HEK293T (cell line): ENCODE measurements around the gene CFAP58.

ENCODE experiments used
- CTCF ChIA-PET: fragments of 350-600 bp; formaldehyde crosslinking; extraction: SDS; loops from one replicate; lab custom pipeline; 2021; ENCODE audit warnings: antibody characterized with exemption, inconsistent platforms; lab: Yijun Ruan, JAX
- POLR2A ChIA-PET: fragments of 350-600 bp; formaldehyde crosslinking; extraction: SDS; loops from one replicate; lab custom pipeline; 2020; ENCODE audit warnings: antibody characterized with exemption, inconsistent platforms; lab: Yijun Ruan, JAX
- DNase-seq: peaks from one replicate; pipeline ENCODE4 v3.0.0; 2012; ENCODE audit warnings: mixed read lengths; ENCODE audit errors: extremely low spot score
- ARNT ChIP-seq: fragments of 450-650 bp; IDR thresholded peaks from 2 replicates; pipeline ENCODE4 v1.6.1; 2017; ENCODE audit warnings: mild to moderate bottlenecking
- BHLHE40 ChIP-seq: fragments of 450-650 bp; IDR thresholded peaks from 2 replicates; pipeline ENCODE4 v1.6.1; 2016; ENCODE audit warnings: mild to moderate bottlenecking, moderate library complexity, borderline replicate concordance
- CTBP1 ChIP-seq: fragments of 450-650 bp; IDR thresholded peaks from 2 replicates; pipeline ENCODE4 v1.6.1; 2016; ENCODE audit warnings: borderline replicate concordance
- ELF4 ChIP-seq: fragments of 450-650 bp; IDR thresholded peaks from 2 replicates; pipeline ENCODE4 v1.6.1; 2017; ENCODE audit warnings: antibody characterized with exemption
- FOXA1 ChIP-seq: fragments of 450-650 bp; IDR thresholded peaks from 2 replicates; pipeline ENCODE4 v1.6.1; 2016; ENCODE audit warnings: mild to moderate bottlenecking
- FOXK2 ChIP-seq: fragments of 450-650 bp; IDR thresholded peaks from 2 replicates; pipeline ENCODE4 v1.6.1; 2016; ENCODE audit warnings: mild to moderate bottlenecking
- FOXM1 ChIP-seq: fragments of 450-650 bp; IDR thresholded peaks from 2 replicates; pipeline ENCODE4 v1.6.1; 2017; ENCODE audit warnings: mild to moderate bottlenecking, borderline replicate concordance
- HDGF ChIP-seq: fragments of 450-650 bp; IDR thresholded peaks from 2 replicates; pipeline ENCODE4 v1.6.1; 2017; ENCODE audit warnings: antibody characterized with exemption, borderline replicate concordance
- L3MBTL2 ChIP-seq: fragments of 450-650 bp; conservative IDR thresholded peaks from 2 replicates; pipeline ENCODE4 v1.6.1; 2016; ENCODE audit warnings: mild to moderate bottlenecking
- LEF1 ChIP-seq: fragments of 450-650 bp; IDR thresholded peaks from 2 replicates; pipeline ENCODE4 v1.6.1; 2017; ENCODE audit warnings: mild to moderate bottlenecking, borderline replicate concordance
- NFRKB ChIP-seq: fragments of 450-650 bp; IDR thresholded peaks from 2 replicates; pipeline ENCODE4 v1.6.1; 2016; ENCODE audit warnings: mild to moderate bottlenecking, moderate library complexity
- SP1 ChIP-seq: fragments of 450-650 bp; IDR thresholded peaks from 2 replicates; pipeline ENCODE4 v1.6.1; 2017
- SUZ12 ChIP-seq: fragments of 450-650 bp; IDR thresholded peaks from 2 replicates; pipeline ENCODE4 v1.6.1; 2016; ENCODE audit warnings: mild to moderate bottlenecking
- TARDBP ChIP-seq: fragments of 450-650 bp; IDR thresholded peaks from 2 replicates; pipeline ENCODE4 v1.6.1; 2016
- ZNF384 ChIP-seq: fragments of 450-650 bp; IDR thresholded peaks from 2 replicates; pipeline ENCODE4 v1.6.1; 2016
- TF ChIP-seq, protein P1 (sequence below): fragments of 450-650 bp; IDR thresholded peaks from 2 replicates; pipeline ENCODE4 v1.6.1; 2016

Gene CFAP58

DNA sequence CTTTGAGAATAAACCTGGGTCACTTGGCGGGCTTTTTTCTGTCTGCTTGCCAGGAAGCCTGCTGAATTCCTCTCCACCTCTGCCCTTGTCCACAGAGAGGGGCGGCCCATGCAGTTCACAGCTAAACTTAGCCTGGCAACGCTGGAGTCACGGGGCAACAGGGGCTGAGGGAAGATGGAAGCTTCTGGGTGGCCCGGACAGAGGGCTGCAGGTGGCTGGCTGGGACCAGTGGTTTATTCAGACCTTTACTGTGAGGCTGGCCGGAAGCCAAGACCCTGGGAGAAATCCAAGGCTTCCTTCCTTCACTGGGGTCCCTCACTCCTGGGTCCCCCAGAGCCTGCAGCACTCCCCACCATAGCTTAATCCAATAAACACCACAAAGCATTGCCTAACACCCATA, 32.4 kb upstream of the CFAP58 start:
- TF ChIP-seq, protein P1, sequence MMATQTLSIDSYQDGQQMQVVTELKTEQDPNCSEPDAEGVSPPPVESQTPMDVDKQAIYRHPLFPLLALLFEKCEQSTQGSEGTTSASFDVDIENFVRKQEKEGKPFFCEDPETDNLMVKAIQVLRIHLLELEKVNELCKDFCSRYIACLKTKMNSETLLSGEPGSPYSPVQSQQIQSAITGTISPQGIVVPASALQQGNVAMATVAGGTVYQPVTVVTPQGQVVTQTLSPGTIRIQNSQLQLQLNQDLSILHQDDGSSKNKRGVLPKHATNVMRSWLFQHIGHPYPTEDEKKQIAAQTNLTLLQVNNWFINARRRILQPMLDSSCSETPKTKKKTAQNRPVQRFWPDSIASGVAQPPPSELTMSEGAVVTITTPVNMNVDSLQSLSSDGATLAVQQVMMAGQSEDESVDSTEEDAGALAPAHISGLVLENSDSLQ = no peak
- TF ChIP-seq ELF4 = no peak
- no peak for TF ChIP-seq TARDBP
- no peak for TF ChIP-seq ARNT
- TF ChIP-seq FOXA1 = no peak
- no peak for TF ChIP-seq L3MBTL2
- no peak for TF ChIP-seq SP1
- TF ChIP-seq NFRKB = no peak
- no peak for TF ChIP-seq FOXM1
- no peak for TF ChIP-seq HDGF
- TF ChIP-seq LEF1 = no peak
- TF ChIP-seq FOXK2 = no peak
- TF ChIP-seq SUZ12 = no peak
- DNase-seq = no peak
- CTCF ChIA-PET = interaction anchor here (0.9 to 1.5 kb wide), 4 partner anchors 10 to 32 kb away, joined by 3 to 4 read pairs (median 4); partner anchors contain the start of gene CFAP58
- POLR2A ChIA-PET = interaction anchor here (1.2 kb wide), 1 partner anchor 17 kb away, joined by 4 read pairs; the partner anchor contains the start of gene ITPRIP

- POLR2A ChIA-PET = interaction anchor here (1.2 kb wide), 1 partner anchor 16 kb away, joined by 4 read pairs; the partner anchor contains the start of gene ITPRIP
- TF ChIP-seq LEF1 (no peak), NFRKB (no peak), CTBP1 (no peak), ZNF384 (no peak), SP1 (no peak), BHLHE40 (no peak), HDGF (no peak), ELF4 (no peak), FOXK2 (no peak), L3MBTL2 (no peak), FOXM1 (no peak), FOXA1 (no peak), SUZ12 (no peak)
- TF ChIP-seq, protein P1 = no peak
- no peak for DNase-seq
- CTCF ChIA-PET = interaction anchor here (1.1 to 1.5 kb wide), 3 partner anchors 11 to 33 kb away, joined by 3 to 4 read pairs (median 4); no protein-coding TSS in a partner anchor
Measured at GRCh38 chr10:104321725-104322415, 31.8 kb upstream of the CFAP58 start.

DNA sequence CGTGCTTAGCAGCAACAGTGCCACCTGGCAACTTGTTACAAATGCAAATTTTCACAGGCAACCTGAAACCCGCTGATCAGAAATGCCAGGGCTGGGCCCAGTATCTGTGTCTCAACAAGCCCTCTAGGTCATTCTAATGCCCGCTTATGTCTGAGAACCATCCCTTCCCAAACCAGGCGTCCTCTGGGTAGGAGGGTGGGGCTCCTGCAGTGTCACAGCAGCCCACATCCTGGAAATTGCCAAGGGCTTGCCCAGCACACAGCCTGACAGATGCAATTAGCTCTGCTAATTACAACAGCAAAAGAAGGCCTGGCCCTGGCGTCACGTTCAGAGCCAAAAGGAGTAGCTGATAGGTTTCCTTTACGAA, 31.2 kb upstream of the CFAP58 start:
- CTCF ChIA-PET = interaction anchor here (1.1 to 1.5 kb wide), 3 partner anchors 31 to 33 kb away, joined by 3 to 4 read pairs (median 3); partner anchors contain the start of gene CFAP58
- DNase-seq = no peak
- TF ChIP-seq CTBP1 (no peak), L3MBTL2 (no peak), ZNF384 (no peak), SP1 (no peak), ELF4 (no peak), SUZ12 (no peak), NFRKB (no peak), TARDBP (no peak), LEF1 (no peak), HDGF (no peak)
- POLR2A ChIA-PET = no interaction called here

DNA sequence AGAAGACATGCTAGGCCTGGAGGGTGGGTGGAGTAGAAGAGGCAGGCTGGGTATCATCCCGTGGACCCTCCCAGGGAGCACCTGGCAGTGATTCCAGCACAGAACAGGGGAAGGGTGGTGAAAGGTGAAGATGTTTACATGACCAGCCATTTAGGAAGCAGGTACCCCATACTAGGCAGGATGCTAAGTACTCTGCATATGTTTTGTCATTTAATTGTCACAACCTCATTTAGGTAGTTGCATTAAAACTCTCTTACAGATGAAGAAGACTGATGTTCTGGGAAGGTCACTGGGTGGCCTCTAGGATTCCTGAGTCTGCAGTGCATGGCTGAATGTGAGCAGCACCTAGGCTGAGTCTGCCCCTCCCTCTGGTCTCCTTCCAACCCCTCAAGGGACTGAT, 30.5 kb upstream of the CFAP58 start:
- no peak for TF ChIP-seq L3MBTL2
- TF ChIP-seq HDGF = no peak
- ChIA-PET CTCF (interaction anchor here (1.1 kb wide), 1 partner anchor 30 kb away, joined by 3 read pairs; the partner anchor contains the start of gene CFAP58), POLR2A (no interaction called here)
- DNase-seq = no peak

DNA sequence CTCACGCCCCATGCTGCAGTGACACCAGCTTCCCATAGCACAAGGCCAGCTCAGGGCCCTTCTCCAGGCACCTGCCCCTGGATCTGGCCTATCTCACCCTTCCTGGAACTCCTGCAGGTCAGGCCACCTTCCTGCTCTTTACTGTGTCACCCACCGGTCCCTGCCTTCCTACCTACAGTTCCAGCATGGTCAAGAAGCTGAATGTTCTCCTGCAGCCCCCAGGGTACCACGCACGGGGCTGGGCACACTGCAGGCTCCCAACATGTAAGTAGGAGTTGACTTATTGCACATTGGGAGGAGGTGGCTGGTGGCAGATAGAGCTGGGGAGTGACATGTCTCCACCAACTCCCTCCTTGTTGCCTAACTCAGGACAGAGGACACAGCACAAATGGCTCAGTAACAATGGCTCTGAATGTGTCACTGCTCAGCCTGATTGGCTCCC, 29.9 kb upstream of the CFAP58 start:
- CTCF ChIA-PET = no interaction called here
- no peak for TF ChIP-seq ARNT
- TF ChIP-seq ELF4 = no peak
- TF ChIP-seq, protein P1 = no peak
- TF ChIP-seq BHLHE40 = no peak
- no peak for TF ChIP-seq FOXM1
- TF ChIP-seq FOXA1 = no peak
- no peak for TF ChIP-seq SP1
- no peak for TF ChIP-seq FOXK2
- TF ChIP-seq NFRKB = no peak
- DNase-seq = no peak
- POLR2A ChIA-PET = no interaction called here

- DNase-seq = no peak
- ChIA-PET POLR2A (no interaction called here), CTCF (no interaction called here)
- TF ChIP-seq NFRKB = no peak
- no peak for TF ChIP-seq BHLHE40
- TF ChIP-seq ELF4 = no peak
- no peak for TF ChIP-seq SP1
- TF ChIP-seq FOXA1 = no peak
- TF ChIP-seq ARNT = no peak
- TF ChIP-seq CTBP1 = no peak
- no peak for TF ChIP-seq L3MBTL2
- no peak for TF ChIP-seq HDGF
- no peak for TF ChIP-seq TARDBP
- no peak for TF ChIP-seq LEF1
- TF ChIP-seq SUZ12 = no peak
- TF ChIP-seq ZNF384 = no peak
- TF ChIP-seq FOXK2 = no peak
- TF ChIP-seq FOXM1 = no peak
- TF ChIP-seq, protein P1 = no peak
Measured at GRCh38 chr10:104324221-104324686, 29.4 kb upstream of the CFAP58 start.
